PC-9 (cell line): ENCODE data around the gene C11orf42. TPM values are rescaled to one million over a fixed set of nuclear protein-coding genes. Genes with fewer than 3 reads are reported as not detected.
A peak's percentile ranks its signal among the peaks of the same experiment; 100 is the strongest.

ENCODE experiments used
- BruUV-seq: library from RNA; stranded (reverse); fragments of 400-500 nt; replicated peaks from 2 replicates; lab custom pipeline; 2021; lab: Mats Ljungman, UMichigan
- CTCF ChIA-PET: fragments of 300-600 bp; sonication (Branson Sonifier 250); formaldehyde crosslinking; loops from one replicate; lab custom pipeline; 2022; ENCODE audit warnings: antibody characterized with exemption; lab: Charles Lee
- POLR2A ChIA-PET: fragments of 300-600 bp; sonication (Branson Sonifier 250); formaldehyde crosslinking; loops from one replicate; lab custom pipeline; 2022; ENCODE audit warnings: antibody characterized with exemption; ENCODE audit not compliant: unreplicated experiment; lab: Charles Lee
- DNase-seq, 2 experiments: peaks; one replicate each; pipeline versions ENCODE4 v3.0.0 to v3.0.0-alpha.2; 2015 to 2022; ENCODE audit warnings: mixed read lengths in 1 of 2
- H2AFZ ChIP-seq: fragments of 200-600 bp; sonication (generic); 2 replicates; pipeline ENCODE4 v1.8.1; 2017; ENCODE audit warnings: antibody characterized with exemption
- H3F3A ChIP-seq: fragments of 200-600 bp; sonication (generic); 2 replicates; pipeline ENCODE4 v1.8.1; 2017; ENCODE audit warnings: antibody characterized with exemption, mild to moderate bottlenecking, low read depth; ENCODE audit not compliant: insufficient read depth
- H3K27ac ChIP-seq: fragments of 200-600 bp; sonication (generic); 2 replicates; pipeline ENCODE4 v1.6.1; 2016; ENCODE audit warnings: mixed run types
- H3K27me3 ChIP-seq: fragments of 200-600 bp; sonication (generic); 2 replicates; pipeline ENCODE4 v1.6.1; 2016; ENCODE audit warnings: low read depth, mixed run types; ENCODE audit not compliant: insufficient read depth
- H3K36me3 ChIP-seq: fragments of 200-600 bp; sonication (generic); 2 replicates; pipeline ENCODE4 v1.6.1; 2016; ENCODE audit warnings: low read depth, mixed run types
- H3K4me1 ChIP-seq: fragments of 200-600 bp; sonication (generic); replicated peaks from 2 replicates; pipeline ENCODE4 v1.6.1; 2016; ENCODE audit warnings: mixed run types; ENCODE audit not compliant: insufficient read depth
- H3K4me2 ChIP-seq: fragments of 200-600 bp; sonication (generic); 2 replicates; pipeline ENCODE4 v1.6.1; 2017; ENCODE audit warnings: mixed run types
- H3K4me3 ChIP-seq: fragments of 200-600 bp; sonication (generic); 2 replicates; pipeline ENCODE4 v1.6.1; 2016; ENCODE audit warnings: mixed run types
- H3K79me2 ChIP-seq: fragments of 200-600 bp; sonication (generic); 2 replicates; pipeline ENCODE4 v1.6.1; 2017; ENCODE audit warnings: low read depth, mixed run types
- H3K9me2 ChIP-seq: fragments of 200-600 bp; sonication (generic); 2 replicates; pipeline ENCODE4 v1.8.1; 2017; ENCODE audit warnings: mild to moderate bottlenecking; ENCODE audit not compliant: insufficient read depth
- H3K9me3 ChIP-seq: fragments of 200-600 bp; sonication (generic); 2 replicates; pipeline ENCODE4 v1.8.1; 2016; ENCODE audit warnings: low read depth; ENCODE audit not compliant: insufficient read depth
- H4K20me1 ChIP-seq: fragments of 200-600 bp; sonication (generic); 2 replicates; pipeline ENCODE4 v1.8.1; 2017; ENCODE audit not compliant: insufficient read depth
- EZH2 ChIP-seq: fragments of 200-600 bp; sonication (generic); IDR thresholded peaks from 2 replicates; pipeline ENCODE4 v1.8.0; 2017; ENCODE audit warnings: antibody characterized with exemption, low read depth
- intact Hi-C: fragments of 100-400 bp; cut with micrococcal nuclease; formaldehyde crosslinking; loops from one replicate; pipeline ENCODE4 v1.10.0; 2022; ENCODE audit not compliant: unreplicated experiment
- total RNA-seq: library from RNA; stranded (reverse); gene quantifications from 2 replicates; pipeline ENCODE4 v1.2.3, GENCODE V29; 2021
- TF ChIP-seq, protein P1 (sequence below): fragments of 200-600 bp; sonication (generic); conservative IDR thresholded peaks from 2 replicates; pipeline ENCODE4 v1.6.1; 2017; ENCODE audit warnings: mixed run types, antibody characterized with exemption, mild to moderate bottlenecking, moderate library complexity

C11orf42 gene
- total RNA-seq, 1 experiment from 2014 or later: not detected

DNA sequence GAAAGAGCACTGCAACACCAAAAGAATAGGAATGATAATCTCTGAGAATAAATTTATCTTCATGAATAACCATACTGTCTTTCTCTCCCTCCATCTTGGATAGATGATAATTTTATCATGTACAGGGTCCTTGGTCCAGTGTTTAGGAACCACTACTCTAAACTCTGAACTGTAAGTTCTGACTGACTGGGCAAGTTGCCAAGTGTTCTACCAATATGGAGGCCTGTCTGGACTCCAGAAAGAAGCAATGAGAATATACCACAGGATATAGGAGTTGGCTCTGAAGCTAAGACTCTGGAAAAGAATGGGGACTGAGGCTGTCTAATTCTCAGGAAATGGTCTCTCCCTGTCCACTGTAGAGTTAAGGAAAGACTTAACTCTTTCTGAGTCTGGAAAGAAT is 27.5 kb downstream of the C11orf42 start:
- TF ChIP-seq EZH2: no peak
- TF ChIP-seq, protein P1, sequence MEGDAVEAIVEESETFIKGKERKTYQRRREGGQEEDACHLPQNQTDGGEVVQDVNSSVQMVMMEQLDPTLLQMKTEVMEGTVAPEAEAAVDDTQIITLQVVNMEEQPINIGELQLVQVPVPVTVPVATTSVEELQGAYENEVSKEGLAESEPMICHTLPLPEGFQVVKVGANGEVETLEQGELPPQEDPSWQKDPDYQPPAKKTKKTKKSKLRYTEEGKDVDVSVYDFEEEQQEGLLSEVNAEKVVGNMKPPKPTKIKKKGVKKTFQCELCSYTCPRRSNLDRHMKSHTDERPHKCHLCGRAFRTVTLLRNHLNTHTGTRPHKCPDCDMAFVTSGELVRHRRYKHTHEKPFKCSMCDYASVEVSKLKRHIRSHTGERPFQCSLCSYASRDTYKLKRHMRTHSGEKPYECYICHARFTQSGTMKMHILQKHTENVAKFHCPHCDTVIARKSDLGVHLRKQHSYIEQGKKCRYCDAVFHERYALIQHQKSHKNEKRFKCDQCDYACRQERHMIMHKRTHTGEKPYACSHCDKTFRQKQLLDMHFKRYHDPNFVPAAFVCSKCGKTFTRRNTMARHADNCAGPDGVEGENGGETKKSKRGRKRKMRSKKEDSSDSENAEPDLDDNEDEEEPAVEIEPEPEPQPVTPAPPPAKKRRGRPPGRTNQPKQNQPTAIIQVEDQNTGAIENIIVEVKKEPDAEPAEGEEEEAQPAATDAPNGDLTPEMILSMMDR: no peak
- no peak overlapping the region for H3K27ac ChIP-seq
- POLR2A ChIA-PET: interaction anchor here (0.7 kb wide), 1 partner anchor 41 kb away, joined by 4 read pairs; no protein-coding TSS in a partner anchor
- intact Hi-C loops: no loop called here
- no peak overlapping the region for H2AFZ ChIP-seq
- H3K9me3 ChIP-seq: no peaks in the 10 kb centered on the region
- H4K20me1 ChIP-seq: 0 out of 2 replicates have a peak, but pooled peaks cover 5% of the 10 kb centered on the region
- no peaks in the 10 kb centered on the region for H3K9me2 ChIP-seq
- H3F3A ChIP-seq: peaks cover 6% of the 10 kb centered on the region; the same call in 1 of the 2 replicates
- H3K4me3 ChIP-seq: no peak overlapping the region
- CTCF ChIA-PET: no interaction called here
- no peak for DNase-seq
- peak overlapping the region; percentile 90 for H3K4me2 ChIP-seq
- H3K36me3 ChIP-seq: no peaks in the 10 kb centered on the region
- H3K79me2 ChIP-seq: peaks cover 40% of the 10 kb centered on the region
- no peaks in the 10 kb centered on the region; the same call in 1 of the 2 replicates for H3K4me1 ChIP-seq
- H3K27me3 ChIP-seq: no peaks in the 10 kb centered on the region
- BruUV-seq: no TSS peak

DNA sequence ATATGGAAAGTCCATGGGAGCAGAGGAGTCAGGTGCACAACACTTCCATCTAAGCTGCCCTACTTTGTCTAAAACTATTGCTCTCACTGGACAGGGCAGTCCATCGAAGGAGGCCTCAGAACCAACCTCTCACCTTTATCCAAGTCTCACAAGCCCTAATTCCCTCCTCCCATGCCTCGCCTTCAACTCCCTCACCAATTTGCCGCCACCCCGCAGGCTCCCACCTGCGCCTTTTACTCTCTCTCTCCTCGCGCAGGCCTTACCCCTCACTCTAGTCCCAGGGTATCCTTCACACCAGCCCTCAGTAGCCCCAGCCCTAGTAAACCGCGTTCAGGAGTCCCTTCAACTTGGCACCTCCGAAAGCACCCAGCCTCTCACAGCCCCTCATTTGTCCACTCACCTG is 28.6 kb downstream of the C11orf42 start:
- H4K20me1 ChIP-seq: 0 out of 2 replicates have a peak, but pooled peaks cover 5% of the 10 kb centered on the region
- CTCF ChIA-PET: interaction anchor here (0.7 kb wide), 1 partner anchor 275 kb away, joined by 10 read pairs; no protein-coding TSS in a partner anchor
- peaks cover 6% of the 10 kb centered on the region; the same call in 1 of the 2 replicates for H3F3A ChIP-seq
- DNase-seq: no peak
- H3K27me3 ChIP-seq: no peaks in the 10 kb centered on the region
- peak overlapping the region; percentile 89 for H2AFZ ChIP-seq
- H3K36me3 ChIP-seq: no peaks in the 10 kb centered on the region
- peak overlapping the region; percentile 92 for H3K4me3 ChIP-seq
- TF ChIP-seq, protein P1: no peak
- no peak for TF ChIP-seq EZH2
- peaks cover 40% of the 10 kb centered on the region for H3K79me2 ChIP-seq
- BruUV-seq: no TSS peak
- no peaks in the 10 kb centered on the region for H3K9me3 ChIP-seq
- no peaks in the 10 kb centered on the region for H3K9me2 ChIP-seq
- no peaks in the 10 kb centered on the region; the same call in 1 of the 2 replicates for H3K4me1 ChIP-seq
- intact Hi-C loops: loop anchor here (2.0 kb wide), 1 partner anchor 85 kb away; no protein-coding TSS in a partner anchor
- H3K27ac ChIP-seq: peak overlapping the region; percentile 47
- POLR2A ChIA-PET: interaction anchor here (0.7 kb wide), 1 partner anchor 87 kb away, joined by 3 read pairs; the partner anchor contains the start of gene CAVIN3
- peak overlapping the region; percentile 90 for H3K4me2 ChIP-seq

DNA sequence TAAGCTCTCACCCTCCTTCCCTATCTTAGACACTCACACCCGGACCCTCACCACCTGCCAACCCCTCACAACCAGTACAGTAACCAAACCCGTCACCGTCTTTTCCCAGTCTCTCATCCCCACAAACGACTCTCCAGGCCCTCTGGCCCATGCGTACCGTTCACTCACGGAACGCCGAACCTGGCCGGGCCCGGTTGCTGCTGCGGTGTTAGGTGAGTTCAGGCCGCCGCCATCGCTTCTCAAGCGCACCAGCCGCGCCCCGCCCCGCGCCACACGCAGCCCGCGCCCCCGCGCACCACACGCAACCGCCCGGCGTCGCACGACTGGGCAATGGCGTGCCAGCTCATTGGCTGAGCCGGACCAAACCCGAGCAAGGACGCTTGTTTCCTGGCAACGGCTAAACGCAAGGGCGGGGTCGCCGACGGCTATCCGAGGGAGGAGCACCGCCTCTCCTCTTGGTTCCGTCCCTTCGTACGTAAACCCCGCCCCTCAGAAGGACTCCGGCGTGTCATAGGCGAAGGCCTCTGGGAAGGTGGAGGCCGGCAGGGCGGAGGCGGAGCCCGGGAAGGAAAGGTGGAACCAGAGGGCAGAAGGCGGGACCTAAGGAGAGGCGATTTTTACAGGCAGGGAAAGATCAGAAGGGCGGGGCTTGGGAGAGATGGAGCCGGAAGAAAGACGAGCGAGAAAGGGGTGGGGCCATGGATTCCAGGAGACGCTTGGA is 29.2 kb downstream of the C11orf42 start, which contains the start of gene FHIP1B:
Gene FHIP1B, minus strand, starts transcription at position 250 of the 721 bp plus-strand sequence. CDS start 10,120 bp downstream, outside the sequence.
- peak within 1 kb of the TSS; percentile 100 for H2AFZ ChIP-seq
- H3F3A ChIP-seq: peaks cover 6% of the 10 kb centered on the region; the same call in 1 of the 2 replicates
- POLR2A ChIA-PET: interaction anchor here (0.7 kb wide), 1 partner anchor 86 kb away, joined by 3 read pairs; the partner anchor contains the start of gene CAVIN3
- intact Hi-C loops: loop anchor here (2.0 kb wide), 1 partner anchor 84 kb away; no protein-coding TSS in a partner anchor
- H3K4me2 ChIP-seq: peak within 1 kb of the TSS; percentile 90
- DNase-seq: peak; percentile 92 to 98
- peaks cover 40% of the 10 kb centered on the region for H3K79me2 ChIP-seq
- CTCF ChIA-PET: interaction anchor here (0.7 kb wide), 1 partner anchor 274 kb away, joined by 10 read pairs; no protein-coding TSS in a partner anchor
- peak within 1 kb of the TSS; percentile 92 for H3K4me3 ChIP-seq
- H3K27ac ChIP-seq: peak within 1 kb of the TSS; percentile 76
- TF ChIP-seq, protein P1: no peak
- TF ChIP-seq EZH2: no peak
- no peaks in the 10 kb centered on the region for H3K36me3 ChIP-seq
- no peaks in the 10 kb centered on the region; the same call in 1 of the 2 replicates for H3K4me1 ChIP-seq
- no peaks in the 10 kb centered on the region for H3K9me2 ChIP-seq
- no TSS peak for BruUV-seq
- no peaks in the 10 kb centered on the region for H3K27me3 ChIP-seq
- no peaks in the 10 kb centered on the region for H3K9me3 ChIP-seq
- H4K20me1 ChIP-seq: 0 out of 2 replicates have a peak, but pooled peaks cover 5% of the 10 kb centered on the region
